ENCODE measurements around the gene HSPA1L.

HSPA1L gene

GRCh38 chr6:31781244-31782125 lies 33.6 kb downstream of the HSPA1L start:
- no peak for DNase-seq (ENCODE audit: low read depth in 3 of 3)

GRCh38 chr6:31780507-31781243 lies 34.4 kb downstream of the HSPA1L start:
- no peak for DNase-seq (ENCODE audit: low read depth in 3 of 3)

- DNase-seq (ENCODE audit: low read depth in 3 of 3): no peak
These were observed 35.2 kb downstream of the HSPA1L start for GRCh38 chr6:31779908-31780307.

- no peak for DNase-seq (ENCODE audit: low read depth in 3 of 3)
These were observed 35.8 kb downstream of the HSPA1L start for GRCh38 chr6:31778999-31779885.

GRCh38 chr6:31778193-31778592 lies 36.9 kb downstream of the HSPA1L start:
- DNase-seq (ENCODE audit: low read depth in 3 of 3): no peak

- no peak for DNase-seq (ENCODE audit: low read depth in 3 of 3)
These were observed 37.4 kb downstream of the HSPA1L start for GRCh38 chr6:31777667-31778050.

GRCh38 chr6:31776989-31777666 lies 38.0 kb downstream of the HSPA1L start, which contains the start of gene VWA7:
Gene VWA7 (minus strand): TSS chr6:31777328. CDS start chr6:31776779, 549 bp downstream.
- peak; percentile 60 to 74 (median 71) for DNase-seq (ENCODE audit: low read depth in 3 of 3)

- no peak for DNase-seq (ENCODE audit: low read depth in 3 of 3)
These were observed 38.5 kb downstream of the HSPA1L start for GRCh38 chr6:31776485-31776988.

- no peak for DNase-seq (ENCODE audit: low read depth in 3 of 3)
These were observed 39.2 kb downstream of the HSPA1L start for GRCh38 chr6:31775633-31776484.

GRCh38 chr6:31775184-31775583 lies 39.9 kb downstream of the HSPA1L start:
- DNase-seq (ENCODE audit: low read depth in 3 of 3): no peak

- DNase-seq (ENCODE audit: low read depth in 3 of 3): no peak
These were observed 43.1 kb downstream of the HSPA1L start for GRCh38 chr6:31771992-31772358.

GRCh38 chr6:31770860-31771259 lies 44.2 kb downstream of the HSPA1L start:
- DNase-seq (ENCODE audit: low read depth in 3 of 3): no peak

- DNase-seq (ENCODE audit: low read depth in 3 of 3): peak; percentile 73 to 80 (median 77)
These were observed 45.3 kb downstream of the HSPA1L start for GRCh38 chr6:31769684-31770371.

- DNase-seq (ENCODE audit: low read depth in 3 of 3): no peak
These were observed 46.5 kb downstream of the HSPA1L start for GRCh38 chr6:31768363-31769257.

- DNase-seq (ENCODE audit: low read depth in 3 of 3): no peak
These were observed 47.9 kb downstream of the HSPA1L start for GRCh38 chr6:31767096-31767645.

GRCh38 chr6:31765910-31766794 lies 48.9 kb downstream of the HSPA1L start:
- DNase-seq (ENCODE audit: low read depth in 3 of 3): no peak

GRCh38 chr6:31765559-31765909 lies 49.5 kb downstream of the HSPA1L start:
- no peak for DNase-seq (ENCODE audit: low read depth in 3 of 3)

All from stimulated activated CD4-positive, alpha-beta T cell treated with anti-CD3 and anti-CD28 coated beads, TNF-alpha, amount 100 ng/mL, for 48 hours (primary cell).